Stimulated activated CD4-positive, alpha-beta T cell treated with anti-CD3 and anti-CD28 coated beads, Interleukin-12 subunit alpha, Interleukin-12 subunit beta, amount 100 ng/mL, for 24 hours (primary cell): ENCODE data around the gene GHRHR.

Source experiments
- DNase-seq, 2 experiments: peaks; one replicate each; pipeline ENCODE4 v3.0.0-alpha.2; 2020; ENCODE audit warnings: low read depth in 2 of 2

Gene GHRHR

DNA sequence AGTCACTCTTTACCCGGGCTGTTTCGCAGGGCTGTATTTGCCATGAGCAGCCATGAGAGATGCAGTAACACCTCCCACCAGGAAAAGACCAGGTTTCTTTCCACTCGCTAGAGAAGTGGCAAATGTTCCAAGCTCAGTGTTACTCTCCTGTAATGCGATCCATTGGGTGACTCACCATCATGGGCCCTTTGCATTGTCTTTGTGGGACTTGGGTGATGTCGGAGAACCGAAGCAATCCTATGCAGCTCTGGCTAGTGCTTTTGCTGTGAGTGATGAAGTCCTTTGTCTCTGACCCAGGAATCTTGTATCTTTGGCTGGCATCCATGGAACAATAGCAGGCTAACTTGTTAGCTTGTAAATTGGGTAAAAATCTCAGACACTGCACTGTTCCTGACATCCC is 40.0 kb downstream of the GHRHR start:
- DNase-seq = no peak

GRCh38 chr7:31004393-31004792 is 40.6 kb downstream of the GHRHR start:
- DNase-seq = no peak

- no peak for DNase-seq
Observed at GRCh38 chr7:31006857-31007256, 43.1 kb downstream of the GHRHR start.

DNA sequence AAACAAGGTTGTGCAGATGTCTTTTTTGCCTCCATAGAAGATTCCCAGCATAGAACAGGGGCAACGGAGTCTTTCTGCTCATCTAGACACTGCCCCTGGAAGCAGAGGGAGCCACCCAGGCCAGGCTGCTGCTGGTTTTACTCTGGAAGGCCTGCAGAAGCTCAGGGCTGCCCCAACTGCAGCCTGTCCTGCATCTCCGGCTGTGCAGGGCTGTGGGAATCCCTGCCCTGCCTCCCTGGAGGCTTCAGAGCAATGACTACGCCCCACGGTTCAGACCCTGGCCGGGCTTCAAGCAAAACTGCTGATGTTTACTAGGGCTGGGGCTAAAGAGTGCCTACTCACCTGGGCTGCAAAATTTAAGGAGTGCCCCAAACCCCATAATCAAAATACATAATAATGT is 43.9 kb downstream of the GHRHR start:
- DNase-seq = no peak

GRCh38 chr7:31014826-31015225 is 51.1 kb downstream of the GHRHR start:
- no peak for DNase-seq

DNA sequence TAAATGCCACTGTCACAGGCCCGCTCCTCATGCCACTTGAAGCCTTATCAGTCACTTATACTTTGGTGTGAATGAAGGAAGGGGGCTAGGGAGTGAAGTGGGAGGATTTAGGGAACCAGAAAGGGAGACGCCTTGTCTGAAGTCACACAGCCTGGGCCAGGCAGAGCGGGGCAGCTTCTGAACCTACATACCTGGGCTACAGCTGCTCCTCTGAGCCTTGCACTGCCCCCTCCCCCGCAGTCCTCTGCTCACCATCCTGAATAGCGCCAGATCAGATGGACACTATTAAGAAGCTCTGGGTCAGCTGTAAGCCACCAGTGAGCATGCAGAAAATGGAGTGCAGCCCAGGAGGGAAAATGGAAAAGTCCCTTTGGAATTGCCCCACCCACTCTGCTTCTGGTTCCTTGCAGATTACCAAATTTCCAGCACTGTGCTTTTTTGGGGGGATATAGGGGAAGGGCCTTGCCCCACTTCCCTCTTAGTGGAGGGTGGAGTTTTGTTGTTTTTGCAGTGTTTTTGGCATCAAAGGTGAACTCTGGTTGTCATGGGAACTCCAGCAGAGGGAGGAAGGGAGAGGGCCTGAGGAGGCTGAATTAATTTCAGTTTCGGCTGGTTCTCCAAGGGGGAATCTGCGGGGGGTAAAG is 53.4 kb downstream of the GHRHR start:
- no peak for DNase-seq

DNA sequence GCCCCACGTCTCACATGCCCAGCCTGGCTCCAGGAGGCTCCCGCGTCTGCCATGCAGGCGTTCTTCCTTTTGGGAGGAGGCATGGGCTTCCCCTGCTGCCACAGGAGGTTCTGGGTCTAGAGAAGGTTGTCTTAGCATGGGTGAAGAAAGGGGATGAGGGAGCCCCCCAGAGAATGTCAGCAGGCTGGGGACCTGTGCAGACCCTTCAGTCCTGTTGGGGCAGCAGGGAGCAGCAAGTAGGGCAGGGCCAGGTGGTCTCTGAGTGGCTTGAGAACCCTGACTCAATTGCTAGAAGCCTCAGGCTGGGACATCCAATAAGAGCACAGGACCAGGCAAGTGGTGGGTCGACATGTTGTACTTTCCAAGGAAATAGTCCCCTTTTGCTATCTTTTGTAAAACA is 54.0 kb downstream of the GHRHR start:
- DNase-seq = no peak

DNA sequence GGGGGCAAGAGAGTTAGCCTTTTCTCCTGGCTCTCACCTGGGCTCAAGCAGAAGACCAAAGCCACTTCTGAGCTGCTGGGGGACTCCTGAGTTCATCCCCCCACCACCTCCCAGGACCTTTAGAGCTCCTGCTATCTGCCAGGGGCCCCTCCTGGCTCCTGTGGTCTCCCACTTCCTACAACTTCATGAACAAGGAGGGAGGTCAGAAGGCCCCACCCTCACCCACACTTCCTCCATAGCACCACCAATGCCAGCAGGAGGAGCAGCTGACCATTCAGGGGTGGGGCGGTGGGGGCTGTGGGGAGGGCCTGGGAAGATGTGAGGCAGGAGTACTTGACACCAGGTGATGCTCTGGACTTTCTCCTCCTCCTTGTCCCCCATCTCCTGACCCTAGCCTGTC is 55.8 kb downstream of the GHRHR start:
- DNase-seq = no peak

GRCh38 chr7:31020161-31020560 is 56.4 kb downstream of the GHRHR start:
- DNase-seq = no peak

GRCh38 chr7:31020652-31021051 is 56.9 kb downstream of the GHRHR start:
- DNase-seq = no peak

- no peak for DNase-seq
Observed at GRCh38 chr7:31022117-31022516, 58.4 kb downstream of the GHRHR start.

DNA sequence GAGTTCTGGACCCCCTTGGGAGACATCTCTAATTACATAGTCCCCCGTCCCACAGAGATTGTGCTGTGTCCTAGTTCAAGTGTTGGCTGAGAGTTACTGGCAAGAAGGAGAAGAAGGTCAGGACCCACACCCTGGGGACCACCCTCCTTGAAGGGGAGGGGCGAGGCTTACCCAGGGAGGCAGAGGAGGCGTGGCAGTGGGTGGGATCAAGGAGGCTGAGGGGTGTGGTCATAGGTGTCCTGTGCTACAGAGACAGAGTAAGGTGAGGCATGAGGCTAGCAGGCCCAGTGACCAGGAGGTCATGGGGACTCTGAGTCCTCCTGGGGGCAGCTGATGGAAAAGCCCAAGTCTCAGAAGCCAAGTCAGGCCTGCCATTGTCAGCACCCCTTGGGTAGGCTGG is 59.0 kb downstream of the GHRHR start:
- DNase-seq = no peak

- no peak for DNase-seq
Observed at GRCh38 chr7:31023877-31024276, 60.1 kb downstream of the GHRHR start.

DNA sequence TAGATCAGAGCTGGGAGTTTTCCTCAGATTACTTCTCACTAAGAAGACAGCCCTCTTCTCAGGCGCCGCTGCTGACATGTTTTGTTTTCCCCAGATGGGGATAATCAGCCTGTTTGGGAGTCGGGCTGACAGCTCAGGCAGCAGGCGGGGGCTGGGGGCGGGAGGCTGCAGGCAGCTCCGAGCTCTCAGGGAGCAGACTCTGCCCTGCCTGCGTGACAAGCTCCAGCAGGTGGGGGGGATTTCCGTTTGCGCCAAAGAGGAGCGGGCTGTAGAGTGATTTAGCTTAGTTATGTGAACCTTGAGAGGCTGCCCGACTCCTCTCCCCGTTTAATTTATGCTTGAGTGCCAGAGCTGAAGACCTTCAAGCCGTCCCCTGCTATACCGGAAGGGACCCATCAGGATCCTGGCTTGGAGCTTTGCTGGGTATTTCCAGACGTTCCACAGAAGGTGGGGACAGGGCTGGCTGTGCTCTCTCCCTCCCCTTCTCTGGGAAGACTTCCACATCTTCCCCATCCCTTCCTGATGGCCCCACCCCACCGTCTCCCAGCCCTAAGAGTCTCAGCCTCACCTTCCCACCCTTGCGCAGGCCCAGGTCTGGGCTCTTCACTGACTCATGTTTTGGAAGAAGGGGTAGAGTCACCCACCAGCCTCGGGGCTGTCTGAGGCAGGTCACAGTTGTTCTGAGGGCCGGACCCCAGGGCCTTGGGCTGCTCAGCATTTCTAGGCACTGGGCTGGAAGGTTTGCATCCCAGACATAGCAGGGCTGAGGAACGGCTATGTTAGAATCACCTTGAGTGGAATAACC is 63.6 kb downstream of the GHRHR start:
- no peak for DNase-seq

DNA sequence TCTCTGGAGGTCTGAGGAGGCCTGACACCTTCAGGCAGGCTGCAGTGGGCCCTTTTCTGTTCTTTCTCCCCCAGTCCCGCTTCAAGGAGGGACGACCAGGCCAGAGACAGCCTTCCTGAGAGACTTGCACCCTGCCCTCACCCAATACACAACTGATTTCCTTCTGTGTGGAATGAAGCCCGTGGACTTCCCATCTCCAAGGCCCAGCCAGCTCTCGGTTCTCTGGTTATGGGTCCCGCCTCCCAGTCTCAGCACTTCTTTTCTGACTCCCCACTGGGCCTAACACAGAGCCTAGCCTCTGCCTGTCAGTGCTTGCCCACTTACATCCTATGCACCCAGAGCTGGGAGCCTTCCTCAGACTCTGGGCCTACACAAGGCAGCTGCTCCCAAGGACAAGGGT is 64.3 kb downstream of the GHRHR start:
- DNase-seq = no peak

- no peak for DNase-seq
Observed at GRCh38 chr7:31028417-31028992, 64.8 kb downstream of the GHRHR start.
